Stimulated activated CD4-positive, alpha-beta T cell treated with anti-CD3 and anti-CD28 coated beads, TNF-alpha, amount 100 ng/mL, for 1 hour (primary cell): ENCODE measurements around the gene ZNF275.
"Not testable (repeated sequence)": the region's sequence is repeated elsewhere in the genome, so short reads cannot be mapped to it uniquely, and the experiment has no call there.

Source experiments
- DNase-seq, 3 donors: peaks; one replicate each; pipeline ENCODE4 v3.0.0-alpha.2; 2020; ENCODE audit warnings: low read depth in 3 of 3, low spot score in 1 of 3

ZNF275 gene

GRCh38 chrX:153333821-153334653, at the start of gene ZNF275:
TSS of gene ZNF275 (plus strand) at chrX:153334153. CDS start at chrX:153336680, 2,527 bp downstream.
- DNase-seq: peak; percentile 49 to 71 (median 70)

- DNase-seq: not testable (repeated sequence)
These were observed 48.3 kb upstream of the ZNF275 start for GRCh38 chrX:153285678-153286077.

- not testable (repeated sequence) for DNase-seq
These were observed 45.1 kb upstream of the ZNF275 start for GRCh38 chrX:153288807-153289206.

GRCh38 chrX:153293485-153294071, 40.4 kb upstream of the ZNF275 start:
- not testable (repeated sequence) for DNase-seq

- DNase-seq: no peak
These were observed 36.6 kb upstream of the ZNF275 start for GRCh38 chrX:153297376-153297775.

GRCh38 chrX:153299855-153300254, 34.1 kb upstream of the ZNF275 start:
- no peak for DNase-seq

GRCh38 chrX:153301746-153302145, 32.2 kb upstream of the ZNF275 start:
- no peak for DNase-seq

- DNase-seq: no peak
These were observed 31.2 kb upstream of the ZNF275 start for GRCh38 chrX:153302796-153303195.

- DNase-seq: no peak
These were observed 30.4 kb upstream of the ZNF275 start for GRCh38 chrX:153303276-153304262.

- no peak for DNase-seq
These were observed 28.8 kb upstream of the ZNF275 start for GRCh38 chrX:153304988-153305736.

- no peak for DNase-seq
These were observed 28.0 kb upstream of the ZNF275 start for GRCh38 chrX:153305972-153306371.

- no peak for DNase-seq
These were observed 27.3 kb upstream of the ZNF275 start for GRCh38 chrX:153306527-153307115.

GRCh38 chrX:153307276-153308178, 26.4 kb upstream of the ZNF275 start:
- no peak for DNase-seq

GRCh38 chrX:153310901-153311300, 23.1 kb upstream of the ZNF275 start:
- DNase-seq: no peak

GRCh38 chrX:153312041-153312440, 21.9 kb upstream of the ZNF275 start:
- DNase-seq: no peak

- no peak for DNase-seq
These were observed 21.1 kb upstream of the ZNF275 start for GRCh38 chrX:153312842-153313241.

- DNase-seq: no peak
These were observed 16.6 kb upstream of the ZNF275 start for GRCh38 chrX:153317306-153317705.

- no peak for DNase-seq
These were observed 15.8 kb upstream of the ZNF275 start for GRCh38 chrX:153317996-153318722.

GRCh38 chrX:153318811-153319210, 15.1 kb upstream of the ZNF275 start:
- no peak for DNase-seq
